PC-9 (cell line): ENCODE data around the gene LIN9. TPM values are rescaled to one million over a fixed set of nuclear protein-coding genes. Genes with fewer than 3 reads are reported as not detected.

ENCODE experiments used
- BruUV-seq: library from RNA; stranded (reverse); fragments of 400-500 nt; replicated peaks from 2 replicates; lab custom pipeline; 2021; lab: Mats Ljungman, UMichigan
- CTCF ChIA-PET: fragments of 300-600 bp; sonication (Branson Sonifier 250); formaldehyde crosslinking; loops from one replicate; lab custom pipeline; 2022; ENCODE audit warnings: antibody characterized with exemption; lab: Charles Lee
- POLR2A ChIA-PET: fragments of 300-600 bp; sonication (Branson Sonifier 250); formaldehyde crosslinking; loops from one replicate; lab custom pipeline; 2022; ENCODE audit warnings: antibody characterized with exemption; ENCODE audit not compliant: unreplicated experiment; lab: Charles Lee
- DNase-seq, 2 experiments: peaks; one replicate each; pipeline versions ENCODE4 v3.0.0 to v3.0.0-alpha.2; 2015 to 2022; ENCODE audit warnings: mixed read lengths in 1 of 2
- H2AFZ ChIP-seq: fragments of 200-600 bp; sonication (generic); 2 replicates; pipeline ENCODE4 v1.8.1; 2017; ENCODE audit warnings: antibody characterized with exemption
- H3F3A ChIP-seq: fragments of 200-600 bp; sonication (generic); 2 replicates; pipeline ENCODE4 v1.8.1; 2017; ENCODE audit warnings: antibody characterized with exemption, mild to moderate bottlenecking, low read depth; ENCODE audit not compliant: insufficient read depth
- H3K27ac ChIP-seq: fragments of 200-600 bp; sonication (generic); 2 replicates; pipeline ENCODE4 v1.6.1; 2016; ENCODE audit warnings: mixed run types
- H3K27me3 ChIP-seq: fragments of 200-600 bp; sonication (generic); 2 replicates; pipeline ENCODE4 v1.6.1; 2016; ENCODE audit warnings: low read depth, mixed run types; ENCODE audit not compliant: insufficient read depth
- H3K36me3 ChIP-seq: fragments of 200-600 bp; sonication (generic); 2 replicates; pipeline ENCODE4 v1.6.1; 2016; ENCODE audit warnings: low read depth, mixed run types
- H3K4me1 ChIP-seq: fragments of 200-600 bp; sonication (generic); replicated peaks from 2 replicates; pipeline ENCODE4 v1.6.1; 2016; ENCODE audit warnings: mixed run types; ENCODE audit not compliant: insufficient read depth
- H3K4me2 ChIP-seq: fragments of 200-600 bp; sonication (generic); 2 replicates; pipeline ENCODE4 v1.6.1; 2017; ENCODE audit warnings: mixed run types
- H3K4me3 ChIP-seq: fragments of 200-600 bp; sonication (generic); 2 replicates; pipeline ENCODE4 v1.6.1; 2016; ENCODE audit warnings: mixed run types
- H3K79me2 ChIP-seq: fragments of 200-600 bp; sonication (generic); 2 replicates; pipeline ENCODE4 v1.6.1; 2017; ENCODE audit warnings: low read depth, mixed run types
- H3K9me2 ChIP-seq: fragments of 200-600 bp; sonication (generic); 2 replicates; pipeline ENCODE4 v1.8.1; 2017; ENCODE audit warnings: mild to moderate bottlenecking; ENCODE audit not compliant: insufficient read depth
- H3K9me3 ChIP-seq: fragments of 200-600 bp; sonication (generic); 2 replicates; pipeline ENCODE4 v1.8.1; 2016; ENCODE audit warnings: low read depth; ENCODE audit not compliant: insufficient read depth
- H4K20me1 ChIP-seq: fragments of 200-600 bp; sonication (generic); 2 replicates; pipeline ENCODE4 v1.8.1; 2017; ENCODE audit not compliant: insufficient read depth
- CTCF ChIP-seq: fragments of 200-600 bp; sonication (generic); conservative IDR thresholded peaks from 2 replicates; pipeline ENCODE4 v1.6.1; 2017; ENCODE audit warnings: mixed run types, antibody characterized with exemption, mild to moderate bottlenecking, moderate library complexity
- EZH2 ChIP-seq: fragments of 200-600 bp; sonication (generic); IDR thresholded peaks from 2 replicates; pipeline ENCODE4 v1.8.0; 2017; ENCODE audit warnings: antibody characterized with exemption, low read depth
- intact Hi-C: fragments of 100-400 bp; cut with micrococcal nuclease; formaldehyde crosslinking; loops from one replicate; pipeline ENCODE4 v1.10.0; 2022; ENCODE audit not compliant: unreplicated experiment
- total RNA-seq: library from RNA; stranded (reverse); gene quantifications from 2 replicates; pipeline ENCODE4 v1.2.3, GENCODE V29; 2021

The LIN9 gene
- total RNA-seq, 1 experiment from 2014 or later, result 12.1 TPM

DNA sequence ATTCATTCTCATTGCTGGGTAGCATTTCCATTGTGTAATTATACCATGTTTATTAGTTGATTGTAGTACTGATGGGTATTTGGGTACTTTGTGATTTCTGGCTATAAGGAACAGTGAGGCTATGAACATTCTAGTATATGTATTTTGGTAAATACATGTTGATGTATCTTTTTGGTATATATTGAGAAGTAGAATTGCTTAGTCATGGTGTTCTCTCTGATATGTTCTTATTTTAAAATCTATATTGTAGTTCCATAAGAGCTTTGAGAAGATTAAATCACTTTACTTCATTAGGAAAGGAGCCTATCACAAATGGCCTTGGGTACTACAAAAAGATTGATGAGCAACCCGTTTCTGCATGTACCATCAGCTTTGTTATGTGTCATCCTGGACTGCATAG, 72.1 kb downstream of the LIN9 start:
- H3K4me3 ChIP-seq, result no peak overlapping the region
- no peak overlapping the region for H3K4me2 ChIP-seq
- peaks cover 17% of the 10 kb centered on the region for H3K36me3 ChIP-seq
- CTCF ChIA-PET, result no interaction called here
- no peaks in the 10 kb centered on the region for H4K20me1 ChIP-seq
- no peak overlapping the region for H3K27ac ChIP-seq
- H3F3A ChIP-seq, result no peaks in the 10 kb centered on the region
- no peaks in the 10 kb centered on the region for H3K79me2 ChIP-seq
- no peaks in the 10 kb centered on the region for H3K27me3 ChIP-seq
- intact Hi-C loops, result no loop called here
- H3K9me2 ChIP-seq, result no peaks in the 10 kb centered on the region
- POLR2A ChIA-PET, result no interaction called here
- H3K4me1 ChIP-seq, result no peaks in the 10 kb centered on the region
- TF ChIP-seq CTCF (no peak), EZH2 (no peak)
- no peaks in the 10 kb centered on the region for H3K9me3 ChIP-seq
- no peak for DNase-seq
- no peak overlapping the region for H2AFZ ChIP-seq
- no TSS peak for BruUV-seq

- ChIA-PET CTCF (no interaction called here), POLR2A (no interaction called here)
- intact Hi-C loops, result no loop called here
- H3K9me3 ChIP-seq, result no peaks in the 10 kb centered on the region
- TF ChIP-seq CTCF (no peak), EZH2 (no peak)
- H4K20me1 ChIP-seq, result no peaks in the 10 kb centered on the region
- H3K36me3 ChIP-seq, result peaks cover 17% of the 10 kb centered on the region
- no peak overlapping the region for H3K4me2 ChIP-seq
- H3K27ac ChIP-seq, result no peak overlapping the region
- H3F3A ChIP-seq, result no peaks in the 10 kb centered on the region; the same call in none of the 2 replicates
- H3K4me1 ChIP-seq, result no peaks in the 10 kb centered on the region
- no peaks in the 10 kb centered on the region for H3K9me2 ChIP-seq
- H3K27me3 ChIP-seq, result no peaks in the 10 kb centered on the region
- H3K79me2 ChIP-seq, result no peaks in the 10 kb centered on the region
- H2AFZ ChIP-seq, result no peak overlapping the region
- no TSS peak for BruUV-seq
- DNase-seq, result no peak
- no peak overlapping the region for H3K4me3 ChIP-seq
Measured at GRCh38 chr1:226233806-226234205, 75.2 kb downstream of the LIN9 start.

DNA sequence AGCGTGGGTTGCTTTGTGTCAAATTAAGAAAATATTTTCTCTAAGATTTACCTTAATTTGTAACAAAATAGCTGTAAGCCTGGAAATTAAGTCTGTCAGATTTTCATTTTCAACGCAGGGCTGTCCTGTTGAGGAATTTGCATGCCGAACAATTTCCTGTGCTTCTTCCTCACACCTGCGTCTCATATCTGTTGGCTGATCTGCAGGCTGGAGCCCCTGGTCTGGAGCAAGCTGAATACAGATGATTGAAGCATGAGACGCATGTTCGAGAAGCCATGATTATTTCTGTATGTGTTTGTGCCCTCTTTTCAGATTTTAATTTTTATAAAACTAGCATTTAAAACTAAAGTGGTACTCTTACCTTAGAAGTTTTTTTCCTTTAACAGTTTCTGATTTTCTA, 75.7 kb downstream of the LIN9 start:
- H3K9me2 ChIP-seq, result no peaks in the 10 kb centered on the region
- intact Hi-C loops, result no loop called here
- no peak overlapping the region for H3K4me2 ChIP-seq
- ChIA-PET CTCF (no interaction called here), POLR2A (no interaction called here)
- no peaks in the 10 kb centered on the region for H3K27me3 ChIP-seq
- DNase-seq, result no peak
- TF ChIP-seq EZH2 (no peak), CTCF (no peak)
- peaks cover 17% of the 10 kb centered on the region for H3K36me3 ChIP-seq
- no peak overlapping the region for H2AFZ ChIP-seq
- H3K79me2 ChIP-seq, result no peaks in the 10 kb centered on the region
- no peaks in the 10 kb centered on the region for H4K20me1 ChIP-seq
- no TSS peak for BruUV-seq
- H3K9me3 ChIP-seq, result no peaks in the 10 kb centered on the region
- H3K4me3 ChIP-seq, result no peak overlapping the region
- H3F3A ChIP-seq, result no peaks in the 10 kb centered on the region; the same call in none of the 2 replicates
- no peak overlapping the region for H3K27ac ChIP-seq
- H3K4me1 ChIP-seq, result no peaks in the 10 kb centered on the region
